ENCODE measurements around the gene RFTN2.

- TF ChIP-seq CTCF (IDR thresholded peaks at IDR 0.05) (no peak), POLR2AphosphoS5 (IDR thresholded peaks at IDR 0.05) (no peak), POLR2A (IDR thresholded peaks at IDR 0.05) (no peak)
Observed at GRCh38 chr2:197576631-197577030, 98.8 kb downstream of the RFTN2 start.
